Erythroblast (primary cell): ENCODE measurements around the gene CARF.
A peak's percentile ranks its signal among the peaks of the same experiment; 100 is the strongest.
"Not testable (repeated sequence)": the region's sequence is repeated elsewhere in the genome, so short reads cannot be mapped to it uniquely, and the experiment has no call there.

Experiments
- DNase-seq, 2 experiments: peaks; one replicate each; lab custom pipeline; 2025; lab: John Stamatoyannopoulos, UW
- GATA1 ChIP-seq: IDR thresholded peaks from 2 replicates; pipeline ENCODE4 v1.6.1; 2011; ENCODE audit warnings: low read depth, mild to moderate bottlenecking, control low read depth, low read length, moderate library complexity
- POLR2A ChIP-seq: IDR thresholded peaks from 2 replicates; pipeline ENCODE4 v1.6.1; 2011; ENCODE audit warnings: mild to moderate bottlenecking, low read length

CARF gene, protein sequence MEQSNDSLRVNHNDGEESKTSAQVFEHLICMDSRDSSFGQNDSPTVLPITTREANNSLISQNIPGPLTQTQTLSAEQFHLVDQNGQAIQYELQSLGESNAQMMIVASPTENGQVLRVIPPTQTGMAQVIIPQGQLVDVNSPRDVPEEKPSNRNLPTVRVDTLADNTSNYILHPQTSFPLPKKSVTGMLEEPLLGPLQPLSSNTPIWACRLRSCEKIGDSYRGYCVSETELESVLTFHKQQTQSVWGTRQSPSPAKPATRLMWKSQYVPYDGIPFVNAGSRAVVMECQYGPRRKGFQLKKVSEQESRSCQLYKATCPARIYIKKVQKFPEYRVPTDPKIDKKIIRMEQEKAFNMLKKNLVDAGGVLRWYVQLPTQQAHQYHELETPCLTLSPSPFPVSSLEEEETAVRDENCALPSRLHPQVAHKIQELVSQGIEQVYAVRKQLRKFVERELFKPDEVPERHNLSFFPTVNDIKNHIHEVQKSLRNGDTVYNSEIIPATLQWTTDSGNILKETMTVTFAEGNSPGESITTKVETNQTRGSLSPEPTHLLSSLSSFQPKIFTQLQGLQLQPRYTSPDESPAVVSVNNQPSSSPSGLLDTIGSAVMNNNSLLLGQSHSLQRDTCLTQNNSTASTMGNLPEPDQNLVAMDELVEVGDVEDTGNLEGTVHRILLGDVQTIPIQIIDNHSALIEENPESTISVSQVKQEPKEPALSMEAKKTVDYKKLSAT

DNA sequence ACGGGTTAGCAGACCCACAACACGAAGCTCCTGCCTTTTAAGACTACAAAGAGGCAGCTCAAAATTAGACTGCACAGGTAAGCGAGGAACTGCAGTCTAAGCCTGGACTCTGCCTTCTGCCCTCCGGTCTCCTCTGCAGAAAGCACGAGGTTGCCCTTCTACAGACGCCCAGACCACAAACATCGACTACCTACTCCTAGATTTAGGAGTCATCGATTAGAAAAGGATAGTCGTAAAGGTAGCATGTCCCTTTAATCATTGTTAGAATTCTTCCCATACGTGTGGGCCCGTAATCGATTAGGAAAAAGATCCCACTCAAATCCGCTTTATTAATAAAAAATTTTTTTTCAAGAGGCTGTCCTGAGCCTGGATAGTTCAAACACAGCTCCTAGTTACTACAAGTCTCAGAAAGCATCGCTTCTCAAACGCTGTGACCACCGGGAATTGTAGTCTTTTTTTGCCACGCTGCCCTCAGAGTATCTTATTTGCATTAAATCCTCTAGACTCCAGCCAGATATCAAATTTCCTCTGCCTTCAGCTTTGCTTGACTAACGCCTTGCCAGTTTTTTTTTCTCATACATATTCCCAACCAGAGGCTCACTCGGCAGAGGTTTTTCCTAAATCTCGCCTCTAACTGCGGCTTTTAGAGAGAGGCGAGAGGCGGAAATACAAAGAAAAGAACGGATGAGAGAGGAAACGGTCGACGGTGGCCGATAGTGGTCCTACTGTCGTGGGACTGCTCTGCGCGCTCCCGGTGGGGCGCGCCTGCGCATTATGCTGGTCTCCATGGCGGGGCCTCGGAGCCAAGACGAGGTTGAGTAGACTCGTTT lies at the start of gene CARF, which contains the start of gene WDR12:
Gene CARF (plus strand): TSS at position 764 of the 830 bp plus-strand sequence. CDS start 29,628 bp downstream, outside the sequence.
Gene WDR12 (minus strand): TSS at position 162 of the 830 bp plus-strand sequence. CDS start 197 bp downstream, outside the sequence.
- no peak for TF ChIP-seq GATA1
- TF ChIP-seq POLR2A, result peak; percentile 40
- DNase-seq, result peak; percentile 95

DNA sequence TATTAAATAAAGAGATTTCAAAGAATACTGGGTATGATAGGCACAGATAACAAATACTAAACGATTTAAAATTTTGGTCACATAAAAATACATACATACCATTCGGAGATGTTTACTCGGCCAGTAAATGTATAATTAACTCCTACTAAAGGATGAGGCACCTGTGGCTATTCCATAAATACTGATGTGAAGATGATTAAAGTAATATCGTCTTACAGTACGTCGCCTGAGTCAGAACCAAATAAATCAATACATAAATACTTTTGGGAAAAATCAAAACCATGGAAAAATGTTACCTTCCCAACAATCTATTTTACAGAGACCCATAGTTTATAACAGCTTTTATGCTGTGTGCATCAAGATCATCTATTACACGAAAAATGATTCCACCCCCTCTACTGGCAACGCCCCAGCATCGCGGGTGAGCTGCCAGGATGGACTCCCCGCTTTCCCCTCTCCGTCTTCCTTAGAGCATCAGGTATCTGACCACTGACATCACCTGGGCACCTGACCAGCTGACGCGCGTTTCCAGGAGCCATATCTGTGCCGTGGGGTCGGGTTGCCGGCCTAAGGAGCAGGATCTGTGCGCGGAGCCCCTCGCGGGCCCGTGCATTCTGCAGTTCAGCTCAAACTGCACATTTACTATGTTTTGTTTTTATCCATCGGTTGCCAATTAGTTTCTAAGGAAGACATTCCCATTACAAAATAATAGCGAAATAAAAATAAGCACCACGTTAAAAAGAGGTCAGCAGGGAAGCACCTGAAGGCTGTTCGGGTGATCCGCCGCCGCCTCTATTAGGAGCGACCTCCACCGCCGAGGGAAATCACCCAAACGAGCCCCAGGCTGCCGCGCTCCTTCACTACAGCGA lies 41.4 kb upstream of the CARF start:
- TF ChIP-seq POLR2A (no peak), GATA1 (no peak)
- DNase-seq, result peak; percentile 70 to 72

DNA sequence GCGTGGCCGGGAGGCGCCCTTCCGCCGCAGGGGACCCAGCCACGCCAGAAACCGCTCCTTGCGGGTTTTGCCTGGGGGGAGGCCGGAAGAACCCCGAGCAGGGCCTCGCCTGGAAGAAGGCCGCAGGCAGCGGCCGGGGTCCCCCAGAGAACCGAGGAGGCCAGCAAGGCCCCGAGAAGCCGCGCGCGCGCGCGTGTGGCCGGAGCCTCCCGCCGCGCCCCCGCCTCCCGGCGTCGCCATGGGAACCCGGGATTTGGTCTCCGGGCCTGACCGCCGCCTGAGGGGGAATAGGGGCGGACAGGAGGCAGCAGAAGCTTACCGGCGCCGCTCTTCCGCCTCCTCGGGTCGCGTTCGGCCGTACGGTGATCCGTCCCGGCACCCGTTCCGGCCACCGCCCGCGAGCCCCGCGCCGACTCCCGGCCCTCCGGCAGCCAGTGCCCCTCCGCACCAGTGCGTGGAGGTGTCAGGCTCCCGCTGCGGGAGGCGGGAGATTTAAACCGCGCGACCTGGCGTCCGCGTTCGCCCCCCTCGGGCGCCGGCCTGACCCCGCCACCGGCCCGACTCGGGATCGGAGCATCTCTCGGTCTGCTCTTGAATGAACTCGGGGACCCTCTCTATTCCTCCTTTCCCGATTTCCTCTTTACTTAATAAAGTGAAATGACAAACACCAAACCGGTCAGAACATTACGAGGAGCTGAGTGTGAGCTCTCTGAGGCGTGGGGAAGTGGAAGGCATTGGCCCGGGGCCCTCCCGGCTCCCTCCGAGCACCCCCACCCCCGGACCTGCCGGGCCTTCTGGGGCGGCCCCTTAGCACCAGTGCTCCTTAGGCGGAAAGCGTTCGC lies 40.6 kb upstream of the CARF start, which contains the start of gene ICA1L:
Gene ICA1L (minus strand): TSS at position 467 of the 842 bp plus-strand sequence. CDS start 42,757 bp downstream, outside the sequence.
- peak; percentile 80 to 83 for DNase-seq
- no peak for TF ChIP-seq GATA1
- peak; percentile 20 for TF ChIP-seq POLR2A

DNA sequence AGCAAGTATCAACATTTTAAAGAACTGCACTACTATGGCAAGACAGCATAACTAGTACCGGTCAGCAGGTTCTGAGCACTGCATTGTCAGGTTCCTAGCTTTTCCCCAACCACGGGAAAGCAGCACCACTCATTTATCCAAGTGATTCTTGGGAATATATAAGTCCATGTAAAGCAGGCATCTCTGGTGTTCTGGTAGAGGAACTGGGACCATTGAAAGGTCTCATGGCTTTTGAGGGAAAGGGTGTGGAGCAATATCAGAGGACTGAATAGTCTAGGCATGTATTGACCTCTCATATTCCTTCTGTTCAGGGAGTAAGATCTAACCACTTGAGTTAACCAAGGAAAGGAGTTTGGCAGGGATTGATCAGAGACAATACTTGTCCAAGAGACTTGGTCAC lies 34.4 kb upstream of the CARF start:
- TF ChIP-seq POLR2A (no peak), GATA1 (no peak)
- no peak for DNase-seq

DNA sequence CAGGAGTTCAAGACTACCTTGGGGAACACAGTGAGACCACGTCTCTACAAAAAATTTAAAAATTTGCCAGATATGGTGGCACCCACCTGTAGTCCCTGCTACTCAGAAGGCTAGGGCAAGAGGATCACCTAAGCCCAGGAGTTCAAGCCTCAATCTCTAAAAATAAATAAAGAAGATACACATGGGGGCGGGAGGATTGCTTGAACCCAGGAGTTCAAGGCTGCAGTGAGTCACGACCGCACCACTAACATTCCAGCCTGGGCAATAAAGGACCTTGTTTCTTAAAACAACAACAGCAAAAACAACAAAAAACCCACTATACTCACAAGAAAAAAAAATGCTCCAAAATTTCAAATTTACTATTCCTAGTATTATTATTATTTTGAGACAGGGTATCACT lies 30.5 kb upstream of the CARF start:
- TF ChIP-seq GATA1 (no peak), POLR2A (no peak)
- DNase-seq, result no peak

DNA sequence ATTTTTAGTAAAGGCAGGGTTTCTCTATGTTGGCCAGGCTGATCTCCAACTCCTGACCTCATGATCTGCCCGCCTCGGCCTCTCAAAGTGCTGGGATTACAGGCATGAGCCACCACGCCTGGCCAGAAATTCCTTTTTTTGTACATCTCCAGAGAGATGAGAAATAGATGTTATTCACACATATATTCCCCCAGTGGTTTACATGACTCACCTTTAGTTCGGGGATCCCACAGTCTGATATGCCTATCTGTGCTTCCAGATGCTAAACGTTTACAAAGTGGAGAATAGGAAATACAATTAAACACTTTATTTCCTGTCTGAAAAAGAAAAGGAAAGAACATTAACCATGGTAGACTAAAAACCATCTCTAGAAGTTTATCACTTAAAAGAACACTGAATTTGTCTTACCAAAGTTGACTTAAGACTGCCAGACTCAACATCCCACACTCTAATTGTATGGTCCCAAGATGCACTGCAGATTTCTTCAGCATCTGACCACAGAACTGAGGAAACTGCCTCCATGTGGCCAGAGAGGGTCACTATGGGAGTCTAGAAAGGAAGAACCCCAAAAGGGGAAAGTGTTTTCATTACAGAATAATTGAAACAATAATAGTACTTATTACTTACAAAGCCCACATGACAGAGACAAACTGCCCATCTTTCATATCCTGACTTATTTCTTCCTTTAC lies 27.9 kb upstream of the CARF start:
- TF ChIP-seq GATA1, result no peak
- TF ChIP-seq POLR2A, result no peak
- no peak for DNase-seq

DNA sequence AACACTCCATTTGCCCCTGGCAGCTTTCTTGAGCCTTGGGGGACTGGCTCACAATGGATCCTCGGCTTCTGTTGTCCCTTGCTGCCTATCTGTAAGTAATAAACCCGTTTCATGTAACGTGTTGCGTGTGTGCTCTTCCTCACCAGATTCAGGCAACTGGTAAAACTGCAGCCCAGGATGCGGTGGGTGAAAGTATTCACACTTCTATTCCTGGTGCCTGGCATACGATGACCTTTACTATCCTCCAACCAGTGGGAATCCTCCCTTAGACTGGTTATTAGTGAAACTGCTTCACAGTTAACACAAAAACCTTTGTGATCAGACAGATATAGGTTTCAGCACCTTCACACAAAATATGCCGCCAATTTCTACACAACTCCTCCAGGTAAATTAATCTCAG lies 26.9 kb upstream of the CARF start:
- TF ChIP-seq GATA1, result no peak
- TF ChIP-seq POLR2A, result no peak
- DNase-seq, result no peak

DNA sequence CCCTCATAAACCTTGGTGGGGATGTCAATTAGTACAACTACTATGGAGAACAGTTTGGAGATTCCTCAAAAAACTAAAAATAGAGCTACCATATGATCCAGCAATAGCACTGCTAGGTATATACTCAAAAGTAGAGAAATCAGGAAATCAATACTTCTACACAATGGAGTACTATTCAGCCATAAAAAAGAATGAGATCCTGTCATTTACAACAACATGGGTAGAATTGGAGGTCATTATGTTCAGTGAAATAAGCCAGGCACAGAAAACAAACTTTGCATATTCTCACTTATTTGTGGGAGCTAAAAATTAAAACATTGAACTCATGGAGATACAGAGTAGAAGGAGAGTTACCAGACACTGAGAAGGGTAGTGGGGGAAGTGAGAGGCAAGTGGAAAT lies 6.6 kb upstream of the CARF start:
- not testable (repeated sequence) for DNase-seq

DNA sequence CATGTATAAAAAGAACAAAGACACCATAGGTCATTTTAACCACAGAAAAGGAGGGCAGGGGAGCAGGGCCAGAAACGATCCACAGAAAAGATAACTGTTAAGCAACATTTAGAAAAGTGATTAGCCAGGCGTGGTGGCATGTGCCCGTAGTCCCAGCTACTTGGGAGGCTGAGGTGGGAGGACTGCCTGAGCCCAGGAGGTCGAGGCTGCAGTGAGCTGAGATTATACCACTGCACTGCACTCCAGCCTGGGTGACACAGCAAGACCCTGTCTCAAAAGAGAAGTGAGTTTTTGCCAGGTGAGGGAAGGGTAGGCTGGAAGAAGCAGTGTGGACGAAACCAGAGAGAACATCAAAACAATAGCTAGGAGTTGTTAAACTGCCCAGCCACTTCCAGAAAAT lies 3.9 kb upstream of the CARF start:
- TF ChIP-seq GATA1 (no peak), POLR2A (no peak)
- DNase-seq, result no peak

DNA sequence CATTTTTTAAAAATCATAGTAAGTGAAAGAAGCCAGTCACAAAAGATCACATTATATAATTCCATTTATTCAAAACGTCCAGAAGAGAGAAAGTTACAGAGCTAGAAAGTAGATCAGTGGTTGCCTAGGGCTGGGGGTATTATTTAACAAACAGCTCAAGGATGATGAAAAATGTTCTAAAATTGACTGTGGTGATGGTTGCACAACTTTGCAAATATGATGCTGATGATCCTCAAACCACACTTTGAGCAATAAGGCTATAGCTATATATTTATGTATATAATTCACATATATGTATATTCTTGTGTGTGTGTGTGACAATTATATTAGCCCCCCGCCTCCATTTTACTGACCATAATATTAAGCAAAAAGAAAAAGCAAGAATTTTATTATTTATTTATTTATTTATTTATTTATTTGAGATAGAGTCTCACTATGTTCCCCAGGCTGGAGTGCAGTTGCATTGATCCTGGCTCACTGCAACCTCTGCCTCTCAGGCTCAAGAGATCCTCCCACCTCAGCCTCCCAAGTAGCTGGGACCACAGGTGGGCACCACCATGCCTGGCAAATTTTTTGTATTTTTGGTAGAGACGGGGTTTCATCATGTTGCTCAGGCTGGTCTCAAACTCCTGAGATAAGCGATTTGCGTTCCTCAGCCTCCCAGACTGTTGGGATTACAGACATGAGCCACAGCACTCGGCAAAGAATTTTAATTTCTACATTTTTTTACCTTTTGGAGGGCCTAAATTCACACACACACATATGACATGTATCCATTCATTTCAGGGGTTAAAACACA lies 2.5 kb upstream of the CARF start:
- no peak for DNase-seq
- TF ChIP-seq GATA1, result no peak

DNA sequence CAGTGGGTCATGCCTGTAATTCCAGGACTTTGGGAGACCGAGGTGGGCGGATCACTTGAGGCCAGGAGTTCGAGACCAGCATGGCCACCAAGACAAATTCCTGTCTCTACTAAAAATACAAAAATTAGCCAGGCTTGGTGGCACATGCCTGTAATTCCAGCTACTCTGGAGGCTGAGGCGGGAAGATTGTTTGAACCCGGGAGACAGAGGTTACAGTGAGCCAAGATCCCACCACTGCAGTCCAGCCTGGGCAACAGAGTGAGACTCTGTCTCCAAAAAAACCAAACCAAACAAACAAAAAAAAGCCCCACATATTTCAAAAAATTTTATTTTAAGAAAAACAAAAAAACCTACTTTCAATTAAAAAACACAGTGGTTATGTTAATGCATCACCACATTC lies 1.8 kb upstream of the CARF start:
- peak in 1 of 2 experiments; percentile 6 for DNase-seq
